Measurements from ENCODE around the gene ALOX12.

Gene ALOX12

DNA sequence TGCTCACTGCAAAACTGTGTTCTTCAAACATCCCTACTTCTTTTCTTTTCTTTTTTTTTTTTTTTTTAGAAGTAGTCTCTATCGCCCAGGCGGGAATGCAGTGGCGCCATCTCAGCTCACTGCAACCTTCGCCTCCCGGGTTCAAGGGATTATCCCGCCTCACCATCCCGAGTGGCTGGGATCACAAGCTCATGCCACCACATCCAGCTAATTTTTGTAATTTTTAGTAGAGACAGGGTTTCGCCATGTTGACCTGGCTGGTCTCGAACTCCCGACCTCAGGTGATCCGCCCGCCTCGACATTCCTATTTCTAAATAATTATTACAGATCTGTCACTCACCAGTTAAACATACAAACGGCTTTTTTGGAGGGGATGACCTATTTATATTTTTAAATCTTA is 15.6 kb downstream of the ALOX12 start:
- Histone ChIP-seq H3K4me1 (ENCODE audit: low read length) (peaks cover 15% of the 10 kb centered on the region), H3K36me3 (replicated peaks; ENCODE audit: low read depth, low read length) (peaks cover under 1% of the 10 kb centered on the region), H3K4me2 (ENCODE audit: low read length) (peak overlapping the region; percentile 91), H3K9me3 (ENCODE audit: insufficient read depth, low read length) (no peaks in the 10 kb centered on the region), H3K79me2 (ENCODE audit: low read length) (peaks cover 54% of the 10 kb centered on the region), H3K4me3 (ENCODE audit: low read length) (peak overlapping the region; percentile 95), H2AFZ (ENCODE audit: low read depth, low read length) (no peak overlapping the region), H3K9ac (ENCODE audit: low read length) (peak overlapping the region; percentile 88), H4K20me1 (ENCODE audit: insufficient read depth, low read length) (no peaks in the 10 kb centered on the region), H3K27me3 (ENCODE audit: low read depth, low read length) (no peaks in the 10 kb centered on the region), H3K27ac (ENCODE audit: low read length) (no peak overlapping the region)
- TF ChIP-seq, protein P1, sequence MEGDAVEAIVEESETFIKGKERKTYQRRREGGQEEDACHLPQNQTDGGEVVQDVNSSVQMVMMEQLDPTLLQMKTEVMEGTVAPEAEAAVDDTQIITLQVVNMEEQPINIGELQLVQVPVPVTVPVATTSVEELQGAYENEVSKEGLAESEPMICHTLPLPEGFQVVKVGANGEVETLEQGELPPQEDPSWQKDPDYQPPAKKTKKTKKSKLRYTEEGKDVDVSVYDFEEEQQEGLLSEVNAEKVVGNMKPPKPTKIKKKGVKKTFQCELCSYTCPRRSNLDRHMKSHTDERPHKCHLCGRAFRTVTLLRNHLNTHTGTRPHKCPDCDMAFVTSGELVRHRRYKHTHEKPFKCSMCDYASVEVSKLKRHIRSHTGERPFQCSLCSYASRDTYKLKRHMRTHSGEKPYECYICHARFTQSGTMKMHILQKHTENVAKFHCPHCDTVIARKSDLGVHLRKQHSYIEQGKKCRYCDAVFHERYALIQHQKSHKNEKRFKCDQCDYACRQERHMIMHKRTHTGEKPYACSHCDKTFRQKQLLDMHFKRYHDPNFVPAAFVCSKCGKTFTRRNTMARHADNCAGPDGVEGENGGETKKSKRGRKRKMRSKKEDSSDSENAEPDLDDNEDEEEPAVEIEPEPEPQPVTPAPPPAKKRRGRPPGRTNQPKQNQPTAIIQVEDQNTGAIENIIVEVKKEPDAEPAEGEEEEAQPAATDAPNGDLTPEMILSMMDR (IDR thresholded peaks at IDR 0.05; ENCODE audit: low read depth, low read length): no peak
- TF ChIP-seq EZH2phosphoT487 (IDR thresholded peaks at IDR 0.05; ENCODE audit: low read depth): no peak

DNA sequence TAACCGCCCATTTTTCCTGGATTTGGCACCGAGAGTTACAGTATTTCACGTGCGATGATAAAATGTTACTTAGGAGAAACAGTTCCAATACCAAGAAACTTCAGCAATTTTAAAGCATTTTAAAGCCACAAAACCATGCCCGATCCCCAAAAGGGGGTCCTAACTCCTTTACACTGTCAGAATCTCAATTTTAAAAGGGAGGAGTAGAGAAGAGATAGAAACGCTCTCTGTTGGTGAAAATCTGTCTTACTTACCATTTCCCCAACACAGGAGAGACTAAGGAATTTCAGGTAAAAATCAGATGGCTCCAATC is 16.0 kb downstream of the ALOX12 start:
- H3K4me1 ChIP-seq (ENCODE audit: low read length): peaks cover 15% of the 10 kb centered on the region
- peak overlapping the region; percentile 95 for H3K4me3 ChIP-seq (ENCODE audit: low read length)
- peak overlapping the region; percentile 77 for H2AFZ ChIP-seq (ENCODE audit: low read depth, low read length)
- H3K4me2 ChIP-seq (ENCODE audit: low read length): peak overlapping the region; percentile 91
- H3K79me2 ChIP-seq (ENCODE audit: low read length): peaks cover 54% of the 10 kb centered on the region
- H3K9me3 ChIP-seq (ENCODE audit: insufficient read depth, low read length): no peaks in the 10 kb centered on the region
- H3K27me3 ChIP-seq (ENCODE audit: low read depth, low read length): no peaks in the 10 kb centered on the region
- TF ChIP-seq, protein P1 (IDR thresholded peaks at IDR 0.05; ENCODE audit: low read depth, low read length): no peak
- TF ChIP-seq EZH2phosphoT487 (IDR thresholded peaks at IDR 0.05; ENCODE audit: low read depth): no peak
- H3K36me3 ChIP-seq (replicated peaks; ENCODE audit: low read depth, low read length): peaks cover 3% of the 10 kb centered on the region
- H4K20me1 ChIP-seq (ENCODE audit: insufficient read depth, low read length): no peaks in the 10 kb centered on the region
- H3K27ac ChIP-seq (ENCODE audit: low read length): peak overlapping the region; percentile 90
- H3K9ac ChIP-seq (ENCODE audit: low read length): peak overlapping the region; percentile 88

DNA sequence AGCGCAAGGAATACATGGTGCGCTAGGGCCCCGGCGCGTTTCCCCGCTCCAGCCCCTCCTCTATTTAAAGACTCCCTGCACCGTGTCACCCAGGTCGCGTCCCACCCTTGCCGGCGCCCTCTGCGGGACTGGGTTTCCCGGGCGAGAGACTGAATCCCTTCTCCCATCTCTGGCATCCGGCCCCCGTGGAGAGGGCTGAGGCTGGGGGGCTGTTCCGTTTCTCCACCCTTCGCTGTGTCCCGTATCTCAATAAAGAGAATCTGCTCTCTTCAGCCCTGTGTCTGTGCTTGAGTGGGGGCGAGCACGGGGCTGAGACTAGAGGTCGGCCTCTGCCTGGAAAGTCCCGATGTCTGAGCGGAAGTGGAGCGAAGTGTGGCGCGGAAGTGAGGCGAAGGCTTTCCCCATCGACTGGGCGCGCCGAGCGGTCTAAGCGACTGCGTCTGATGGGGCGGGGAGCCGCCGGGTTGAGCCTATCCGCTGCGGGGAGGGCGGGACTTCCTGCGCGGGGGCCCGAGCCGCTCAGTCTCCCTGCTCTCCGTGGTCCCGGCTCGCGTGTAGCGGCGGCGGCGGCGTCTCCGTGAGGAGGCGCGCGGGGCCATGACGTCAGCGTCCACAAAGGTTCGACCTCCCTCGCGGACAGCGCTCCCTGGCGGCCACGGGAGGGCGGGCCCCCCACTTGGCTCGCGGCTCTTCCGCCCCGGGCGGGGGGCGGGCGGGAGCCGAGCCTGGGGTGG is 18.6 kb downstream of the ALOX12 start:
- H3K4me1 ChIP-seq (ENCODE audit: low read length): peaks cover 15% of the 10 kb centered on the region
- peak overlapping the region; percentile 95 for H3K4me3 ChIP-seq (ENCODE audit: low read length)
- no peaks in the 10 kb centered on the region for H3K27me3 ChIP-seq (ENCODE audit: low read depth, low read length)
- H3K9me3 ChIP-seq (ENCODE audit: insufficient read depth, low read length): no peaks in the 10 kb centered on the region
- peak overlapping the region; percentile 90 for H3K27ac ChIP-seq (ENCODE audit: low read length)
- peak overlapping the region; percentile 88 for H3K9ac ChIP-seq (ENCODE audit: low read length)
- H3K79me2 ChIP-seq (ENCODE audit: low read length): peaks cover 54% of the 10 kb centered on the region
- no peaks in the 10 kb centered on the region for H4K20me1 ChIP-seq (ENCODE audit: insufficient read depth, low read length)
- peak overlapping the region; percentile 91 for H3K4me2 ChIP-seq (ENCODE audit: low read length)
- peaks cover 3% of the 10 kb centered on the region for H3K36me3 ChIP-seq (replicated peaks; ENCODE audit: low read depth, low read length)
- no peak for TF ChIP-seq EZH2phosphoT487 (IDR thresholded peaks at IDR 0.05; ENCODE audit: low read depth)
- TF ChIP-seq, protein P1 (IDR thresholded peaks at IDR 0.05; ENCODE audit: low read depth, low read length): peak; percentile 38
- H2AFZ ChIP-seq (ENCODE audit: low read depth, low read length): no peak overlapping the region

DNA sequence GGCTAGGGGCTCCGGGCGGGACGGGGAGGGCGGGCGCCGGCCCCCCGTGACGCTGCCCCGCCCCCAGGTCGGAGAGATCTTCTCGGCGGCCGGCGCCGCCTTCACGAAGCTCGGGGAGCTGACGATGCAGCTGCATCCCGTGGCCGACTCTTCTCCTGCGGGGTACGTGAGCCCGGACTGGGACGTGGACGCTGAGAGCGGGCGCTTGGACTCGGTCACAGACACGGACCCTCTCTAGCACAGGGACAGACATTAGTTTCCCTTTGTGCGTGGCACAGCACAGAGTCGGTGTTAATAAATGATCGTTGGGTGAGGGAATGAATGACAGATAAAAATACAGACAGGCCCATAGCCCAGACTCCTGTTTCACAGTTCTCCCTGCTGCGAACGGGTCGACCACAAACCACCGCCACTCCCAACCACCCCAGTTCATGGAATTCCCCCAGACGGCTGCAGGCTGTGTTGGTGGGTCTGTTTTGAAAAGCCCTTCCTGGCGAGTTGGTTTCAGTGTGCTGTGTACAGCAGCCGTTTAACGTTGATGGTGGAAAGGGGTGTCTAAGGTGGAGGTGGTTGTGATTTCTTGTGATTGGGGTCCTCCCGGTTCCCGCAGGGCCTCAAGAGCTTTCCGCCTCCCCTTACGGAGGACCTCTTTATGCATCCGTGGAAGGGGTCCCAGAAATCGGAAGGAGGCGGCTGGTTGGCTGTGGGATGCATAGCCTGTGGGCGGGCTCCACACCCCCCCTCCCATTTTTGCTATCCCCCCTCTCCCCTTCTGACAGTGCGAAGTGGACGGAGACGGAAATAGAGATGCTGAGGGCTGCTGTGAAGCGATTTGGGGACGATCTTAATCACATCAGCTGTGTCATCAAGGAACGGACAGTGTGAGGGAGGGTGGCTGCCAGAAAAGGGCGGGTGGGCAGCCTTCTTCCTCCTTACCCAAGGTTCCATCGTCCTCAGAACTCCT is 19.4 kb downstream of the ALOX12 start:
- H3K4me3 ChIP-seq (ENCODE audit: low read length): peak overlapping the region; percentile 95
- peaks cover 3% of the 10 kb centered on the region for H3K36me3 ChIP-seq (replicated peaks; ENCODE audit: low read depth, low read length)
- H3K4me2 ChIP-seq (ENCODE audit: low read length): peak overlapping the region; percentile 67
- peak overlapping the region; percentile 90 for H3K27ac ChIP-seq (ENCODE audit: low read length)
- peak overlapping the region; percentile 86 for H3K9ac ChIP-seq (ENCODE audit: low read length)
- H3K9me3 ChIP-seq (ENCODE audit: insufficient read depth, low read length): no peaks in the 10 kb centered on the region
- no peaks in the 10 kb centered on the region for H4K20me1 ChIP-seq (ENCODE audit: insufficient read depth, low read length)
- H3K27me3 ChIP-seq (ENCODE audit: low read depth, low read length): no peaks in the 10 kb centered on the region
- peaks cover 15% of the 10 kb centered on the region for H3K4me1 ChIP-seq (ENCODE audit: low read length)
- H3K79me2 ChIP-seq (ENCODE audit: low read length): peaks cover 50% of the 10 kb centered on the region
- no peak overlapping the region for H2AFZ ChIP-seq (ENCODE audit: low read depth, low read length)
- TF ChIP-seq, protein P1 (IDR thresholded peaks at IDR 0.05; ENCODE audit: low read depth, low read length): no peak
- TF ChIP-seq EZH2phosphoT487 (IDR thresholded peaks at IDR 0.05; ENCODE audit: low read depth): no peak
